ENCODE results near the gene CTNNA3.

GRCh38 chr10:66869635-66870034 lies 826.4 kb downstream of the CTNNA3 start:
- no peak for TF ChIP-seq EZH2 (IDR thresholded peaks at IDR 0.05; ENCODE audit: borderline replicate concordance, insufficient read depth, low read length, poor library complexity, severe bottlenecking)
- no peak for TF ChIP-seq CTCF (IDR thresholded peaks at IDR 0.05; ENCODE audit: poor library complexity, severe bottlenecking)
- no peak for TF ChIP-seq REST (IDR thresholded peaks at IDR 0.05; ENCODE audit: borderline replicate concordance)
- no peak for TF ChIP-seq POLR2AphosphoS5 (IDR thresholded peaks at IDR 0.05)
- TF ChIP-seq TAF1 (IDR thresholded peaks at IDR 0.05; ENCODE audit: low read depth): no peak
- no peak for TF ChIP-seq EP300 (conservative IDR thresholded peaks at IDR 0.05; ENCODE audit: poor library complexity, severe bottlenecking)
- TF ChIP-seq RAD21 (conservative IDR thresholded peaks at IDR 0.05): no peak
- TF ChIP-seq SMC3 (conservative IDR thresholded peaks at IDR 0.05; ENCODE audit: poor library complexity): no peak
